BE2C (cell line): Measurements from ENCODE around the gene MYLK.

ENCODE experiments used
- DNase-seq: peaks from one replicate; pipeline ENCODE4 v3.0.0-alpha.2; 2020
- H3K27me3 ChIP-seq: fragments of 250-450 bp; sonication (Bioruptor Pico); 2 replicates; pipeline ENCODE4 v1.5.1; 2020; ENCODE audit warnings: mild to moderate bottlenecking
- H3K36me3 ChIP-seq: fragments of 250-450 bp; sonication (Bioruptor Pico); 2 replicates; pipeline ENCODE4 v1.5.1; 2020; ENCODE audit warnings: mild to moderate bottlenecking
- H3K4me1 ChIP-seq: fragments of 250-450 bp; sonication (Bioruptor Pico); 2 replicates; pipeline ENCODE4 v1.5.1; 2020
- H3K4me3 ChIP-seq: 2 replicates; pipeline ENCODE4 v1.5.1; 2011; ENCODE audit warnings: low read depth, low read length
- H3K9me3 ChIP-seq: fragments of 250-450 bp; sonication (Bioruptor Pico); 2 replicates; pipeline ENCODE4 v1.5.1; 2020
- TF ChIP-seq, protein P1 (sequence below): IDR thresholded peaks from 2 replicates; pipeline ENCODE4 v1.5.1; 2012; ENCODE audit warnings: mild to moderate bottlenecking, low read depth, low read length

The MYLK gene

DNA sequence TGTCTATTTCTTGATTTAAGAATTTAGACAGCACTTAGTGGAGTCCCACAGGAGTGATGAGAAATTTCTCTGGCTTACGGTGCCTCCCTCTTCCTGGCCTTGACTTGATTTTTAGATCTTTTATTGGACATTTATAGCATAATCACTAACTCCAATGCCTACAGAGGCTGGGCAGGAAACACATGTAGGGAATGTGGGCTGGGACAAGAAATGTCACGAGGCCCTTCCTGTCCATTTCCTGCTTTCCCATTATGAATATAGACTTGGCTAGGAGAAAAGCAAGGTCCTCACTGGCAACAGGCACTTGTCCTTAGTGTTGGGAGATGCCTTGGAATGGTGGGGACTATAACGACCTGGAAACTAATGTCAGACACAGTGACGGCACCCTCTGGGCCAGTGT lies 100.3 kb downstream of the MYLK start:
- Histone ChIP-seq H3K4me3 (no peak overlapping the region), H3K27me3 (no peaks in the 10 kb centered on the region), H3K9me3 (no peaks in the 10 kb centered on the region), H3K4me1 (peaks cover 10% of the 10 kb centered on the region), H3K36me3 (no peaks in the 10 kb centered on the region)
- no peak for DNase-seq
- TF ChIP-seq, protein P1, sequence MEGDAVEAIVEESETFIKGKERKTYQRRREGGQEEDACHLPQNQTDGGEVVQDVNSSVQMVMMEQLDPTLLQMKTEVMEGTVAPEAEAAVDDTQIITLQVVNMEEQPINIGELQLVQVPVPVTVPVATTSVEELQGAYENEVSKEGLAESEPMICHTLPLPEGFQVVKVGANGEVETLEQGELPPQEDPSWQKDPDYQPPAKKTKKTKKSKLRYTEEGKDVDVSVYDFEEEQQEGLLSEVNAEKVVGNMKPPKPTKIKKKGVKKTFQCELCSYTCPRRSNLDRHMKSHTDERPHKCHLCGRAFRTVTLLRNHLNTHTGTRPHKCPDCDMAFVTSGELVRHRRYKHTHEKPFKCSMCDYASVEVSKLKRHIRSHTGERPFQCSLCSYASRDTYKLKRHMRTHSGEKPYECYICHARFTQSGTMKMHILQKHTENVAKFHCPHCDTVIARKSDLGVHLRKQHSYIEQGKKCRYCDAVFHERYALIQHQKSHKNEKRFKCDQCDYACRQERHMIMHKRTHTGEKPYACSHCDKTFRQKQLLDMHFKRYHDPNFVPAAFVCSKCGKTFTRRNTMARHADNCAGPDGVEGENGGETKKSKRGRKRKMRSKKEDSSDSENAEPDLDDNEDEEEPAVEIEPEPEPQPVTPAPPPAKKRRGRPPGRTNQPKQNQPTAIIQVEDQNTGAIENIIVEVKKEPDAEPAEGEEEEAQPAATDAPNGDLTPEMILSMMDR: no peak

GRCh38 chr3:123783050-123783689 lies 101.0 kb downstream of the MYLK start:
- DNase-seq: no peak
- peaks cover 10% of the 10 kb centered on the region for H3K4me1 ChIP-seq
- H3K4me3 ChIP-seq: no peak overlapping the region
- no peaks in the 10 kb centered on the region for H3K36me3 ChIP-seq
- TF ChIP-seq, protein P1: no peak
- H3K27me3 ChIP-seq: no peaks in the 10 kb centered on the region
- H3K9me3 ChIP-seq: no peaks in the 10 kb centered on the region

DNA sequence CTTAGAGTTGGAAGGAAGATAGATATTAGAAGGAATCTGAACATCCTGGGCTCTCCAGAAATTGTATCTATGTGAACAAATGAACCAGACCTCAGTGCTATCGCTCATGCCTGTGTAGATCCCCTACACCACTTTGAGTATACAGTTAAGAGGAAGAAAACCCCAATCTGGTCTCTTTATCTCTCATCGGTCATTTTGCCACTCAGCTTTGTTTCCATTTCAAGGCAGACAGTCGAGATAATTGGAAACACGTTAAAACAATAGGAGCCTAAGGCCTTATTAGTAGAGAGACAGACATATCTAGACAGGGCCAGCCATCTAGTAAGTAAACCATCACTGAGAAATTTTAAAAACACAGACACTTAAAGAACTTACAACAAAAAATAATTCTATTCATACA lies 101.6 kb downstream of the MYLK start:
- Histone ChIP-seq H3K9me3 (no peaks in the 10 kb centered on the region), H3K4me3 (no peak overlapping the region), H3K27me3 (no peaks in the 10 kb centered on the region), H3K36me3 (no peaks in the 10 kb centered on the region), H3K4me1 (peaks cover 10% of the 10 kb centered on the region)
- TF ChIP-seq, protein P1: no peak
- no peak for DNase-seq

DNA sequence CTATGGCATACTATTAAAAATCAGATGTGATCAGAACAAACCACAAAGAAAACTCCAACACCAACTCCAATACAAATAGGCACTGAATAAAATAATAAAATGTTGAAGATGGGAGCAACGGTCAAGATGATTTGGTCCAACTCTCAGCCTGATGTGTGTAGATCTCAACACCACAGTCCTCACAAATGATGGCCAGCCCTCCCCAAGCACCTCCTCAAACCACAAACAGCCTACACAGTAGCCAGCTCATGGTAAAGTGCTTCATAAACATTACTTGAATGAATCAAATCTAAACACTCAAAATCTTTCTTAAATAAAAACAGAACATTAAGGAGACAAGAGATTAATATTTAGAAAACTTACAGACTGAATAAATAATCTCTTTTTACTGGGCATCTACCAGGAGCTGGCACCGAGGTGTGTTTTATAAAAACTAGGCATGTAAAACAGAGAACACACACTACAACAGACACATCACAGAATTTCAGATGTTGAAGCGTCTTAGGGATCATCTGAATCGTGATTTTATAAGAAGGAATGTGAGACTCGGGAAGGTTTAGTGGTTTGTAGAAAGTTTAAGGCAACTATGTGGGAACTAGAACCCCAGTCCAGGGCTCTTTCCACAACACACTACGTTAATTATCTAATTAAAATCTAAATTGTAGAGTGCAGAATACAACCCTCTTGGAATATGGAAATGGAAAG lies 102.4 kb downstream of the MYLK start:
- Histone ChIP-seq H3K4me3 (no peak overlapping the region), H3K9me3 (no peaks in the 10 kb centered on the region), H3K36me3 (no peaks in the 10 kb centered on the region), H3K27me3 (no peaks in the 10 kb centered on the region), H3K4me1 (peaks cover 10% of the 10 kb centered on the region)
- TF ChIP-seq, protein P1: no peak
- DNase-seq: no peak

DNA sequence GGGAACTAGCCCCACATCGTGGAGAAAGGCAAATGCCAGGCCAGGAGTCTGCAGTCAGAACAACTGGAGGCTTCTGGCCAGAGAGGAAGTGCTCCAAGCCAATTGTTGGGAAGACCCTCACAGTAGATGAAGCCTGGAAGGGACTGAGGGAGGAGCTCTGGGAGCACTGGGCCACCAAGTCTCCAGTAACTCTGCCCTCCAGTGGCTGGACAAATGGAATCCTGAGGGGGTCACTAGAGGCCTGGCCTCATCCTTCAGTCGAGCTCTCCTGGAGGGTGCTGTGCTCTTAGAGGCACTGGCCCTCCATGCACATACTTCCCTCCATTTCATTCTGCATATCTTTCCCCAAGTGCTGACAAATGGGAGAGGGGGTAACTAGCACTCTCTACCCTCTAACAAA lies 103.0 kb downstream of the MYLK start:
- Histone ChIP-seq H3K4me1 (peaks cover 10% of the 10 kb centered on the region), H3K27me3 (no peaks in the 10 kb centered on the region), H3K4me3 (no peak overlapping the region), H3K36me3 (no peaks in the 10 kb centered on the region), H3K9me3 (no peaks in the 10 kb centered on the region)
- no peak for DNase-seq
- TF ChIP-seq, protein P1: no peak

DNA sequence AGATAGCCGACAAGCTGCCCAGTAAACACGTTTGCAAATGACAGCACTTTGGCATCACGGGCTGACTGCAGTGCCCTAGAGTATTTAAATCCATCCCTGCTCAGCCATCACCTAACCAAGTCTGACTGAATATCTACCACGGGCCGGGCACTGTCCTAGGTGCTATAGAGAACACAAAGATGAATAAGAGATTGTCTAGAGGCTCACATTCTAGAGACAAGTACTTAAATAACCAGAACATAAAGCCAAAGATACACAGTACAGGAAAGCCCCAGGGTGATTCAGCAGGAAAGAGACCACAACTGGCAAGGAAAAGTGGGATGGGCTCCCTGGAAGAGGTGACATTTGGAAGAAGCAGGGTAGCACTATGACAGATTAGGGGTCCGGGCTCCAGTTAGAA lies 103.5 kb downstream of the MYLK start:
- Histone ChIP-seq H3K27me3 (no peaks in the 10 kb centered on the region), H3K36me3 (no peaks in the 10 kb centered on the region), H3K4me3 (no peak overlapping the region), H3K4me1 (peaks cover 10% of the 10 kb centered on the region), H3K9me3 (no peaks in the 10 kb centered on the region)
- TF ChIP-seq, protein P1: no peak
- no peak for DNase-seq
